H9 (cell line): Measurements from ENCODE around the gene COL11A1. TPM values are rescaled to one million over a fixed set of nuclear protein-coding genes. Genes with fewer than 3 reads are reported as not detected.

Source experiments
- DNase-seq: peaks from one replicate; pipeline ENCODE4 v3.0.0-alpha.2; 2017
- H2AFZ ChIP-seq: one replicate; pipeline ENCODE4 v1.6.1; 2013; ENCODE audit warnings: mild to moderate bottlenecking, low read length, control low read depth, moderate library complexity
- H2AK5ac ChIP-seq: 2 replicates; pipeline ENCODE4 v1.6.1; 2013; ENCODE audit warnings: low read length, control low read depth, mixed read lengths; ENCODE audit not compliant: insufficient read length
- H2BK120ac ChIP-seq: one replicate; pipeline ENCODE4 v1.6.1; 2013; ENCODE audit warnings: low read depth, mild to moderate bottlenecking, low read length, control low read depth, inconsistent platforms; ENCODE audit not compliant: poor library complexity, severe bottlenecking
- H2BK12ac ChIP-seq: 2 replicates; pipeline ENCODE4 v1.6.1; 2013; ENCODE audit warnings: low read length, control low read depth, mixed read lengths, low read depth; ENCODE audit not compliant: insufficient read length
- H2BK15ac ChIP-seq: 2 replicates; pipeline ENCODE4 v1.6.1; 2013; ENCODE audit warnings: low read depth, low read length, control low read depth
- H2BK20ac ChIP-seq: one replicate; pipeline ENCODE4 v1.6.1; 2013; ENCODE audit warnings: low read depth, mild to moderate bottlenecking, low read length, control low read depth, inconsistent platforms; ENCODE audit not compliant: poor library complexity, severe bottlenecking
- H2BK5ac ChIP-seq: 2 replicates; pipeline ENCODE4 v1.6.1; 2013; ENCODE audit warnings: low read length, control low read depth, mixed read lengths; ENCODE audit not compliant: insufficient read length
- H3K14ac ChIP-seq: 2 replicates; pipeline ENCODE4 v1.6.1; 2013; ENCODE audit warnings: low read length, control low read depth; ENCODE audit not compliant: insufficient read depth
- H3K18ac ChIP-seq: 2 replicates; pipeline ENCODE4 v1.6.1; 2013; ENCODE audit warnings: low read depth, mild to moderate bottlenecking, mixed read lengths, low read length, control low read depth; ENCODE audit not compliant: insufficient read length
- H3K23ac ChIP-seq: 2 replicates; pipeline ENCODE4 v1.6.1; 2013; ENCODE audit warnings: low read length, control low read depth, mixed read lengths, low read depth; ENCODE audit not compliant: insufficient read length
- H3K23me2 ChIP-seq: 2 replicates; pipeline ENCODE4 v1.6.1; 2013; ENCODE audit warnings: low read depth, mild to moderate bottlenecking, mixed read lengths, low read length, control low read depth; ENCODE audit not compliant: insufficient read length, poor library complexity, severe bottlenecking
- H3K27ac ChIP-seq: 2 replicates; pipeline ENCODE4 v1.5.1; 2013; ENCODE audit warnings: low read length, control low read depth, mixed read lengths, low read depth; ENCODE audit not compliant: insufficient read length
- H3K27me3 ChIP-seq: 2 replicates; pipeline ENCODE4 v1.6.1; 2013; ENCODE audit warnings: low read length, control low read depth, inconsistent platforms; ENCODE audit not compliant: insufficient read depth
- H3K4ac ChIP-seq: 2 replicates; pipeline ENCODE4 v1.6.1; 2013; ENCODE audit warnings: low read depth, mild to moderate bottlenecking, control low read depth, inconsistent platforms, low read length, moderate library complexity
- H3K4me1 ChIP-seq: 2 replicates; pipeline ENCODE4 v1.6.1; 2013; ENCODE audit warnings: low read length, control low read depth, inconsistent platforms; ENCODE audit not compliant: insufficient read depth
- H3K4me2 ChIP-seq: 2 replicates; pipeline ENCODE4 v1.6.1; 2013; ENCODE audit warnings: low read length, control low read depth, mixed read lengths; ENCODE audit not compliant: insufficient read length, insufficient read depth
- H3K56ac ChIP-seq: 2 replicates; pipeline ENCODE4 v1.6.1; 2013; ENCODE audit warnings: low read depth, mild to moderate bottlenecking, mixed read lengths, low read length, control low read depth; ENCODE audit not compliant: insufficient read length
- H3K79me1 ChIP-seq: 2 replicates; pipeline ENCODE4 v1.6.1; 2013; ENCODE audit warnings: low read depth, mild to moderate bottlenecking, moderate library complexity, low read length, control low read depth, inconsistent platforms; ENCODE audit not compliant: insufficient read depth, poor library complexity, severe bottlenecking
- H3K79me2 ChIP-seq: 2 replicates; pipeline ENCODE4 v1.6.1; 2013; ENCODE audit warnings: low read length, control low read depth, inconsistent platforms; ENCODE audit not compliant: insufficient read depth
- H3K9ac ChIP-seq: 2 replicates; pipeline ENCODE4 v1.6.1; 2013; ENCODE audit warnings: low read length, control low read depth, mixed read lengths; ENCODE audit not compliant: insufficient read length; ENCODE audit errors: extremely low read depth
- H3K9me3 ChIP-seq: one replicate; pipeline ENCODE4 v1.6.1; 2013; ENCODE audit warnings: low read depth, low read length, inconsistent platforms; ENCODE audit not compliant: control insufficient read depth
- H3T11ph ChIP-seq: one replicate; pipeline ENCODE4 v1.6.1; 2013; ENCODE audit warnings: mild to moderate bottlenecking, low read length, control low read depth, inconsistent platforms
- H4K20me1 ChIP-seq: one replicate; pipeline ENCODE4 v1.6.1; 2013; ENCODE audit not compliant: control insufficient read depth, insufficient read length, insufficient read depth
- H4K5ac ChIP-seq: 2 replicates; pipeline ENCODE4 v1.6.1; 2013; ENCODE audit warnings: low read depth, mild to moderate bottlenecking, mixed read lengths, low read length, control low read depth; ENCODE audit not compliant: insufficient read length
- H4K8ac ChIP-seq: replicated peaks from 2 replicates; pipeline ENCODE4 v1.6.1; 2013; ENCODE audit warnings: low read length, control low read depth, mixed read lengths, low read depth; ENCODE audit not compliant: insufficient read length
- H4K91ac ChIP-seq: 2 replicates; pipeline ENCODE4 v1.6.1; 2013; ENCODE audit warnings: low read depth, mild to moderate bottlenecking, moderate library complexity, mixed read lengths, low read length, control low read depth; ENCODE audit not compliant: insufficient read length
- H3K27ac Mint-ChIP-seq, 3 experiments: 2 replicates in 2 of 3; 3 replicates in 1 of 3; pipeline ENCODE4 v1.8.0; 2020 to 2021; ENCODE audit warnings: mixed read lengths in 3 of 3, mild to moderate bottlenecking in 1 of 3, moderate library complexity in 1 of 3
- H3K27me3 Mint-ChIP-seq: 2 replicates; pipeline ENCODE4 v1.8.0; 2021; ENCODE audit warnings: low read depth, mild to moderate bottlenecking, moderate library complexity, mixed read lengths
- H3K36me3 Mint-ChIP-seq, 3 experiments: 2 replicates in 2 of 3; 3 replicates in 1 of 3; pipeline ENCODE4 v1.8.0; 2020 to 2021; ENCODE audit warnings: low read depth in 3 of 3, mixed read lengths in 3 of 3; ENCODE audit not compliant: insufficient read depth in 1 of 3
- H3K4me1 Mint-ChIP-seq, 2 experiments: 2 replicates each; pipeline ENCODE4 v1.8.0; 2020; ENCODE audit warnings: mixed read lengths in 2 of 2
- H3K4me3 Mint-ChIP-seq, 2 experiments: 2 replicates in 1 of 2; 3 replicates in 1 of 2; pipeline ENCODE4 v1.8.0; 2020 to 2021; ENCODE audit warnings: mild to moderate bottlenecking in 2 of 2, mixed read lengths in 2 of 2, moderate library complexity in 1 of 2
- H3K9me3 Mint-ChIP-seq, 2 experiments: 2 replicates in 1 of 2; 3 replicates in 1 of 2; pipeline ENCODE4 v1.8.0; 2020; ENCODE audit warnings: mild to moderate bottlenecking in 2 of 2, mixed read lengths in 2 of 2, moderate library complexity in 1 of 2
- WGBS: extraction: QIAGEN DNeasy Blood & Tissue Kit; methylation state at CpG from one replicate; pipeline ENCODE4 v1.1.7; 2013; ENCODE audit warnings: missing lambda C conversion rate, low lambda C conversion rate, mixed read lengths; ENCODE audit not compliant: insufficient read length; ENCODE audit errors: extremely low coverage; 5-methylcytosine and 5-hydroxymethylcytosine counted together
- total RNA-seq: library from RNA; stranded (reverse); gene quantifications from 2 replicates; pipeline ENCODE4 v1.2.1, GENCODE V29; 2021
- TF ChIP-seq, protein P1 (sequence below): fragments of 200-600 bp; sonication (generic); conservative IDR thresholded peaks from 3 replicates; pipeline ENCODE4 v1.8.0; 2021; ENCODE audit warnings: antibody characterized with exemption, mild to moderate bottlenecking

The COL11A1 gene
- total RNA-seq, 1 experiment from 2014 or later = 7.5 TPM

DNA sequence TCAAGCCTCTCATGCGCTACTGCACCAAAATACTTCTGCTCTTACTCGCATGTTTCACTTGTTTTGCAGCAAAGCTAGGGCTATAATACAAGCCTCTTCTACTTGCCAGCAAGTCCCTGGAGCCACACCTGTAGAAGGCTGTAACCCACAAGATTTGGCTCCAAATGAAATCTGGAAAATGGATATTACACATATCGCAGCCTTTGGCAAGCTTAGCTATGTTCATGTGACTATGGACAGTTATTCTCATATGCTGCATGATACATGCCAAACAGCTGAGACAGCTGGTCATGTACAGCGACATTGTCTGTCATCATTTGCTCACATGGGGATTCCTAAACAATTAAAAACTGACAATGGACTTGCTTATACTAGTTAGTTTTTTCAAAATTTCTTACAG, 270.3 kb downstream of the COL11A1 start:
- Histone ChIP-seq H3K56ac (no peak overlapping the region), H3K27ac (no peak overlapping the region), H2AK5ac (no peak overlapping the region), H2BK120ac (no peak overlapping the region), H3K4me2 (no peak overlapping the region), H3K9ac (no peak overlapping the region), H3K14ac (no peak overlapping the region), H4K91ac (no peak overlapping the region), H3K9me3 (peaks cover 9% of the 10 kb centered on the region), H3K27me3 (no peaks in the 10 kb centered on the region), H4K8ac (no peak overlapping the region), H3K23ac (no peak overlapping the region), H3K79me1 (no peaks in the 10 kb centered on the region), H3K23me2 (no peaks in the 10 kb centered on the region), H2BK12ac (no peak overlapping the region), H3K4me1 (no peaks in the 10 kb centered on the region), H4K20me1 (no peaks in the 10 kb centered on the region), H3T11ph (no peak overlapping the region), H3K18ac (no peak overlapping the region), H2AFZ (no peak overlapping the region), H4K5ac (no peak overlapping the region), H2BK5ac (no peak overlapping the region), H2BK20ac (no peak overlapping the region), H3K79me2 (no peaks in the 10 kb centered on the region), H2BK15ac (no peak overlapping the region), H3K4ac (no peak overlapping the region)
- Mint-ChIP-seq H3K27me3 (no peaks in the 10 kb centered on the region), H3K9me3 (peaks cover 4 to 5% of the 10 kb centered on the region in 2 experiments; a peak in 3 of 5 replicates), H3K4me3 (no peak overlapping the region), H3K36me3 (peaks cover 0 to 11% (median 3%) of the 10 kb centered on the region in 3 experiments; a peak in 5 of 7 replicates), H3K4me1 (0 out of 4 replicates have a peak, but pooled peaks cover 0 to 2% of the 10 kb centered on the region in 2 experiments), H3K27ac (no peak overlapping the region)
- no peak for DNase-seq
- WGBS = no CpG with 5 or more reads among the region's 4 CpGs
- TF ChIP-seq, protein P1, sequence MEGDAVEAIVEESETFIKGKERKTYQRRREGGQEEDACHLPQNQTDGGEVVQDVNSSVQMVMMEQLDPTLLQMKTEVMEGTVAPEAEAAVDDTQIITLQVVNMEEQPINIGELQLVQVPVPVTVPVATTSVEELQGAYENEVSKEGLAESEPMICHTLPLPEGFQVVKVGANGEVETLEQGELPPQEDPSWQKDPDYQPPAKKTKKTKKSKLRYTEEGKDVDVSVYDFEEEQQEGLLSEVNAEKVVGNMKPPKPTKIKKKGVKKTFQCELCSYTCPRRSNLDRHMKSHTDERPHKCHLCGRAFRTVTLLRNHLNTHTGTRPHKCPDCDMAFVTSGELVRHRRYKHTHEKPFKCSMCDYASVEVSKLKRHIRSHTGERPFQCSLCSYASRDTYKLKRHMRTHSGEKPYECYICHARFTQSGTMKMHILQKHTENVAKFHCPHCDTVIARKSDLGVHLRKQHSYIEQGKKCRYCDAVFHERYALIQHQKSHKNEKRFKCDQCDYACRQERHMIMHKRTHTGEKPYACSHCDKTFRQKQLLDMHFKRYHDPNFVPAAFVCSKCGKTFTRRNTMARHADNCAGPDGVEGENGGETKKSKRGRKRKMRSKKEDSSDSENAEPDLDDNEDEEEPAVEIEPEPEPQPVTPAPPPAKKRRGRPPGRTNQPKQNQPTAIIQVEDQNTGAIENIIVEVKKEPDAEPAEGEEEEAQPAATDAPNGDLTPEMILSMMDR = no peak
